ENCODE measurements around the gene TTC21B. TPM values are rescaled to one million over a fixed set of nuclear protein-coding genes. Genes with fewer than 3 reads are reported as not detected.

TTC21B gene
- total RNA-seq, 1 donor, result 22.4 TPM

GRCh38 chr2:165927774-165928173 lies 25.8 kb downstream of the TTC21B start:
- H3K4me3 ChIP-seq (ENCODE audit: low read depth, low read length), result no peak overlapping the region
- no peak for TF ChIP-seq CTCF (IDR thresholded peaks at IDR 0.05; ENCODE audit: insufficient read depth, low read length)
- DNase-seq (ENCODE audit: low read depth), result no peak

GRCh38 chr2:165927353-165927752 lies 26.2 kb downstream of the TTC21B start:
- DNase-seq (ENCODE audit: low read depth), result peak; percentile 7
- no peak overlapping the region for H3K4me3 ChIP-seq (ENCODE audit: low read depth, low read length)
- no peak for TF ChIP-seq CTCF (IDR thresholded peaks at IDR 0.05; ENCODE audit: insufficient read depth, low read length)

- TF ChIP-seq CTCF (IDR thresholded peaks at IDR 0.05; ENCODE audit: insufficient read depth, low read length), result no peak
- DNase-seq (ENCODE audit: low read depth), result no peak
- no peak overlapping the region for H3K4me3 ChIP-seq (ENCODE audit: low read depth, low read length)
These were observed 28.6 kb downstream of the TTC21B start for GRCh38 chr2:165924946-165925345.

GRCh38 chr2:165920748-165921147 lies 32.8 kb downstream of the TTC21B start:
- TF ChIP-seq CTCF (IDR thresholded peaks at IDR 0.05; ENCODE audit: insufficient read depth, low read length), result no peak
- no peak for DNase-seq (ENCODE audit: low read depth)
- no peak overlapping the region for H3K4me3 ChIP-seq (ENCODE audit: low read depth, low read length)

GRCh38 chr2:165913636-165914035 lies 39.9 kb downstream of the TTC21B start:
- no peak for DNase-seq (ENCODE audit: low read depth)
- TF ChIP-seq CTCF (IDR thresholded peaks at IDR 0.05; ENCODE audit: insufficient read depth, low read length), result no peak
- H3K4me3 ChIP-seq (ENCODE audit: low read depth, low read length), result no peak overlapping the region

- no peak overlapping the region for H3K4me3 ChIP-seq (ENCODE audit: low read depth, low read length)
- no peak for DNase-seq (ENCODE audit: low read depth)
- no peak for TF ChIP-seq CTCF (IDR thresholded peaks at IDR 0.05; ENCODE audit: insufficient read depth, low read length)
These were observed 41.6 kb downstream of the TTC21B start for GRCh38 chr2:165911981-165912380.

- DNase-seq (ENCODE audit: low read depth), result peak; percentile 75
- no peak for TF ChIP-seq CTCF (IDR thresholded peaks at IDR 0.05; ENCODE audit: insufficient read depth, low read length)
- H3K4me3 ChIP-seq (ENCODE audit: low read depth, low read length), result no peak overlapping the region
These were observed 42.3 kb downstream of the TTC21B start for GRCh38 chr2:165911231-165911630.
